Measurements from ENCODE around the gene PPP1R26. TPM values are rescaled to one million over a fixed set of nuclear protein-coding genes. Genes with fewer than 3 reads are reported as not detected.

Gene PPP1R26
- total RNA-seq, 4 donors from 2014 or later: 10.5 to 14.7 (median 11.8) TPM

- Histone ChIP-seq H3K4me1 (no peaks in the 10 kb centered on the region), H3K27me3 (peaks cover 0 to 29% of the 10 kb centered on the region in 2 donors), H3K36me3 (no peaks in the 10 kb centered on the region), H3K9me3 (no peaks in the 10 kb centered on the region), H3K4me3 (no peak within 1 kb of the TSS), H3K27ac (no peak within 1 kb of the TSS)
- TF ChIP-seq CTCF (IDR thresholded peaks at IDR 0.05) (no peak), POLR2A (IDR thresholded peaks at IDR 0.05) (no peak), EP300 (IDR thresholded peaks at IDR 0.05) (no peak)
- WGBS, 2 donors: 75 to 77% methylated on average over 17 to 18 of the region's 18 CpGs
- no peak for DNase-seq (ENCODE audit: low spot score in 2 of 2)
These were observed 41.5 kb downstream of the PPP1R26 start, which contains the start of gene LCN1 for GRCh38 chr9:135520916-135521607. LCN1 (plus strand) TSS chr9:135521440; CDS start chr9:135521498, 58 bp downstream.

DNA sequence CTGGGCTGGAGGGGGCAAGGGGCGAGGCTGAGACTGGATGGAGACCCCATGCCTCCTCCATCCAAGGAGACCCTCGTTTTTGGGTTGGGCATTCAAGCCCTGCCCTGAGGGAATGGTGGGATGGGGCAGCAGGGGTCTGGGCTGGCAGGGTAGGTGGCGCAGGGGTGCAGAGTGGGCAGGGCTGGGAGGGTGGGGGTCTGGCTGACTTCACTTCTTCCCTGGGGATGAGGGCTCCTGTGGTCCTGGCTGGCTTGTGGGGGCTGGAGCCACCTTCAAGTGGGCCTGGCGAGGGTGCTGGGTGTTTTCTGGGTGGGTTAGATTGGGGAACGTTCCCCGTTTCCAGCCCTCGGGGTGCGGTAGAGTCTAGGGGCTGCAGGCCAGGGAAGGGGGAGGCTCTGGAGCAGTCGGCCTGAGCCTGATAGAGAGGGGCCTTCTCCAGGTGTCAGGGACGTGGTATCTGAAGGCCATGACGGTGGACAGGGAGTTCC lies 42.1 kb downstream of the PPP1R26 start:
- DNase-seq (ENCODE audit: low spot score in 2 of 2): no peak
- Histone ChIP-seq H3K9me3 (no peaks in the 10 kb centered on the region), H3K36me3 (no peaks in the 10 kb centered on the region), H3K4me1 (no peaks in the 10 kb centered on the region), H3K27me3 (peaks cover 0 to 34% of the 10 kb centered on the region in 2 donors), H3K4me3 (no peak overlapping the region), H3K27ac (no peak overlapping the region)
- TF ChIP-seq EP300 (IDR thresholded peaks at IDR 0.05): no peak
- TF ChIP-seq POLR2A (IDR thresholded peaks at IDR 0.05): no peak
- TF ChIP-seq CTCF (IDR thresholded peaks at IDR 0.05): no peak
- WGBS, 2 donors: 80 to 82% methylated on average over 11 of the region's 11 CpGs

- TF ChIP-seq EP300 (IDR thresholded peaks at IDR 0.05) (no peak), CTCF (IDR thresholded peaks at IDR 0.05) (no peak), POLR2A (IDR thresholded peaks at IDR 0.05) (no peak)
- Histone ChIP-seq H3K4me3 (no peak overlapping the region), H3K27ac (no peak overlapping the region), H3K36me3 (no peaks in the 10 kb centered on the region), H3K4me1 (no peaks in the 10 kb centered on the region), H3K9me3 (no peaks in the 10 kb centered on the region), H3K27me3 (peaks cover 0 to 35% of the 10 kb centered on the region in 2 donors)
- WGBS, 2 donors: 68 to 73% methylated on average over 13 to 16 of the region's 16 CpGs
- DNase-seq (ENCODE audit: low spot score in 2 of 2): no peak
These were observed 42.7 kb downstream of the PPP1R26 start for GRCh38 chr9:135522137-135522877.

DNA sequence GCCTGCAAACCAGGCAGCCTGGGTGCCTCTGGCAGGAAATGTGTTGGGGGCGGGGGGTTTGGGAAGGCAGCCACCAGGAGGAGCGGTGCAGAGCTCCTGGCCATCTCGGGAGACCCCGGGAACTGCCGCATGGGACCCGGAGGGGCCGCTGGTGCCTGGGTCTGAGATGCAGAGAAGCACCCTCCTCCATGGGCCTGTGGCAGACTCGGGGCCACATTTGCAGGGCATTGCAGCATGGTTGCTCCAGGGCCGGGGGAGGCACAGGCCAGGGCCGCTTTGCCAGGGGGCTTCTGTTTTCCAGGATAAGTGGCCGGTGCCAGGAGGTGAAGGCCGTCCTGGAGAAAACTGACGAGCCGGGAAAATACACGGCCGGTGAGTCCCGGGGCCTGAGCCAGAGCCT lies 43.3 kb downstream of the PPP1R26 start:
- WGBS, 2 donors: 69 to 71% methylated on average over 17 of the region's 17 CpGs
- no peaks in the 10 kb centered on the region for H3K36me3 ChIP-seq
- H3K27ac ChIP-seq: no peak overlapping the region
- H3K9me3 ChIP-seq: no peaks in the 10 kb centered on the region
- no peak for DNase-seq (ENCODE audit: low spot score in 2 of 2)
- no peak overlapping the region for H3K4me3 ChIP-seq
- TF ChIP-seq CTCF (IDR thresholded peaks at IDR 0.05) (no peak), EP300 (IDR thresholded peaks at IDR 0.05) (no peak), POLR2A (IDR thresholded peaks at IDR 0.05) (no peak)
- no peaks in the 10 kb centered on the region for H3K4me1 ChIP-seq
- H3K27me3 ChIP-seq: peaks cover 0 to 31% of the 10 kb centered on the region in 2 donors

Data from tibial nerve (tissue), 4 donors.